ENCODE results near the gene SMIM13.
A peak's percentile ranks its signal among the peaks of the same experiment; 100 is the strongest.

SMIM13 gene

GRCh38 chr6:11155589-11155988, 62.0 kb downstream of the SMIM13 start:
- no peak for DNase-seq (ENCODE audit: low read depth)

- DNase-seq (ENCODE audit: low read depth): no peak
Observed at GRCh38 chr6:11160199-11160598, 66.6 kb downstream of the SMIM13 start.

GRCh38 chr6:11161031-11161956, 67.7 kb downstream of the SMIM13 start:
- no peak for DNase-seq (ENCODE audit: low read depth)

- no peak for DNase-seq (ENCODE audit: low read depth)
Observed at GRCh38 chr6:11162262-11162661, 68.6 kb downstream of the SMIM13 start.

GRCh38 chr6:11163932-11164331, 70.3 kb downstream of the SMIM13 start:
- no peak for DNase-seq (ENCODE audit: low read depth)

GRCh38 chr6:11164717-11165646, 71.3 kb downstream of the SMIM13 start:
- no peak for DNase-seq (ENCODE audit: low read depth)

GRCh38 chr6:11166948-11167347, 73.3 kb downstream of the SMIM13 start:
- DNase-seq (ENCODE audit: low read depth): no peak

GRCh38 chr6:11168091-11168635, 74.5 kb downstream of the SMIM13 start:
- DNase-seq (ENCODE audit: low read depth): no peak

- no peak for DNase-seq (ENCODE audit: low read depth)
Observed at GRCh38 chr6:11171952-11172351, 78.3 kb downstream of the SMIM13 start.

- DNase-seq (ENCODE audit: low read depth): peak; percentile 58
Observed at GRCh38 chr6:11172501-11173327, 79.1 kb downstream of the SMIM13 start.

- DNase-seq (ENCODE audit: low read depth): no peak
Observed at GRCh38 chr6:11174242-11174611, 80.6 kb downstream of the SMIM13 start.

GRCh38 chr6:11177271-11177670, 83.6 kb downstream of the SMIM13 start:
- DNase-seq (ENCODE audit: low read depth): no peak

GRCh38 chr6:11179088-11179418, 85.4 kb downstream of the SMIM13 start:
- DNase-seq (ENCODE audit: low read depth): no peak

GRCh38 chr6:11179419-11180202, 86.0 kb downstream of the SMIM13 start:
- DNase-seq (ENCODE audit: low read depth): no peak

- no peak for DNase-seq (ENCODE audit: low read depth)
Observed at GRCh38 chr6:11181478-11182136, 88.0 kb downstream of the SMIM13 start.

GRCh38 chr6:11183761-11184362, 90.2 kb downstream of the SMIM13 start:
- no peak for DNase-seq (ENCODE audit: low read depth)

GRCh38 chr6:11185204-11185842, 91.7 kb downstream of the SMIM13 start:
- no peak for DNase-seq (ENCODE audit: low read depth)

GRCh38 chr6:11187301-11187700, 93.7 kb downstream of the SMIM13 start:
- DNase-seq (ENCODE audit: low read depth): no peak

Data from stimulated activated CD4-positive, alpha-beta T cell treated with anti-CD3 and anti-CD28 coated beads, Interleukin-2, amount 100 ng/mL, for 4 hours (primary cell).